HG02981 (cell line): Measurements from ENCODE around the gene SEC61A1.

ENCODE experiments used
- ATAC-seq: cut with Tn5 transposase; IDR thresholded peaks from one replicate; pipeline ENCODE4 v1.9.1; 2021; ENCODE audit warnings: mild to moderate bottlenecking, moderate library complexity; ENCODE audit not compliant: unreplicated experiment

SEC61A1 gene

GRCh38 chr3:128051837-128052594, at the start of gene SEC61A1:
SEC61A1 (plus strand) TSS chr3:128052437; CDS start chr3:128052553, 116 bp downstream.
- peak; percentile 90 for ATAC-seq

GRCh38 chr3:128004661-128005060, 47.6 kb upstream of the SEC61A1 start:
- no peak for ATAC-seq

- no peak for ATAC-seq
Observed at GRCh38 chr3:128006061-128007032, 45.9 kb upstream of the SEC61A1 start.

- ATAC-seq = no peak
Observed at GRCh38 chr3:128007033-128007424, 45.2 kb upstream of the SEC61A1 start.

- ATAC-seq = no peak
Observed at GRCh38 chr3:128009952-128010846, 42.0 kb upstream of the SEC61A1 start.

- ATAC-seq = no peak
Observed at GRCh38 chr3:128011140-128011539, 41.1 kb upstream of the SEC61A1 start.

- no peak for ATAC-seq
Observed at GRCh38 chr3:128012050-128012449, 40.2 kb upstream of the SEC61A1 start.

- no peak for ATAC-seq
Observed at GRCh38 chr3:128014548-128014947, 37.7 kb upstream of the SEC61A1 start.

- no peak for ATAC-seq
Observed at GRCh38 chr3:128016502-128016901, 35.7 kb upstream of the SEC61A1 start.

- ATAC-seq = no peak
Observed at GRCh38 chr3:128021768-128022372, 30.4 kb upstream of the SEC61A1 start.

GRCh38 chr3:128033102-128033501, 19.1 kb upstream of the SEC61A1 start:
- ATAC-seq = no peak

GRCh38 chr3:128036119-128036518, 16.1 kb upstream of the SEC61A1 start:
- no peak for ATAC-seq

GRCh38 chr3:128040041-128040440, 12.2 kb upstream of the SEC61A1 start:
- ATAC-seq = no peak

- no peak for ATAC-seq
Observed at GRCh38 chr3:128040660-128041059, 11.6 kb upstream of the SEC61A1 start.

- no peak for ATAC-seq
Observed at GRCh38 chr3:128041344-128041743, 10.9 kb upstream of the SEC61A1 start.

GRCh38 chr3:128050597-128050996, 1.6 kb upstream of the SEC61A1 start:
- ATAC-seq = no peak

- ATAC-seq = no peak
Observed at GRCh38 chr3:128051459-128051836, 789 bp upstream of the SEC61A1 start.

- no peak for ATAC-seq
Observed at GRCh38 chr3:128052595-128053351, 536 bp downstream of the SEC61A1 start.

- ATAC-seq = no peak
Observed at GRCh38 chr3:128053614-128054013, 1.4 kb downstream of the SEC61A1 start.

GRCh38 chr3:128054367-128054766, 2.1 kb downstream of the SEC61A1 start:
- ATAC-seq = no peak
